HepG2 (cell line): Measurements from ENCODE around the gene SLX4. TPM values are rescaled to one million over a fixed set of nuclear protein-coding genes. Genes with fewer than 3 reads are reported as not detected.

ENCODE experiments used
- CAMTA2 ChIP-seq: sonication (generic); formaldehyde crosslinking; IDR thresholded peaks from 2 replicates; pipeline ENCODE4 v1.4.0; 2020; ENCODE audit warnings: mild to moderate bottlenecking, missing genetic modification reagents, borderline replicate concordance
- GATA4 ChIP-seq: sonication (generic); IDR thresholded peaks from 2 replicates; pipeline ENCODE4 v1.6.1; 2016; ENCODE audit warnings: antibody characterized with exemption, low read depth, borderline replicate concordance
- NCOR1 ChIP-seq: fragments of 200-600 bp; sonication (generic); IDR thresholded peaks from 2 replicates; pipeline ENCODE4 v1.7.0; 2017; ENCODE audit warnings: antibody characterized with exemption, low read length, borderline replicate concordance
- PRDM10 ChIP-seq: sonication (generic); formaldehyde crosslinking; IDR thresholded peaks from 2 replicates; pipeline ENCODE4 v1.4.0; 2020; ENCODE audit warnings: low read depth, missing genetic modification reagents
- RNF219 ChIP-seq: sonication (generic); formaldehyde crosslinking; IDR thresholded peaks from 2 replicates; pipeline ENCODE4 v1.5.0; 2020; ENCODE audit warnings: mild to moderate bottlenecking, missing genetic modification reagents
- TRIM22 ChIP-seq: fragments of 450-650 bp; IDR thresholded peaks from 2 replicates; pipeline ENCODE4 v1.6.1; 2017
- ZMAT3 ChIP-seq: sonication (generic); formaldehyde crosslinking; conservative IDR thresholded peaks from 2 replicates; pipeline ENCODE4 v1.7.0; 2021; ENCODE audit warnings: missing genetic modification reagents
- ZMYM3 ChIP-seq: sonication (generic); formaldehyde crosslinking; IDR thresholded peaks from 2 replicates; pipeline ENCODE4 v1.5.1; 2020; ENCODE audit warnings: mild to moderate bottlenecking, missing genetic modification reagents
- ZNF232 ChIP-seq: sonication (generic); formaldehyde crosslinking; IDR thresholded peaks from 2 replicates; pipeline ENCODE4 v1.4.0; 2020; ENCODE audit warnings: missing genetic modification reagents, borderline replicate concordance
- ZNF275 ChIP-seq: sonication (generic); formaldehyde crosslinking; IDR thresholded peaks from 2 replicates; pipeline ENCODE4 v1.8.0; 2022; ENCODE audit warnings: missing genetic modification reagents, mild to moderate bottlenecking, inconsistent platforms, borderline replicate concordance
- ZNF431 ChIP-seq: sonication (generic); formaldehyde crosslinking; IDR thresholded peaks from 2 replicates; pipeline ENCODE4 v1.9.0; 2022; ENCODE audit warnings: missing genetic modification reagents, low read depth, mild to moderate bottlenecking, borderline replicate concordance
- ZNF570 ChIP-seq: sonication (generic); formaldehyde crosslinking; IDR thresholded peaks from 2 replicates; pipeline ENCODE4 v1.4.0; 2020; ENCODE audit warnings: mild to moderate bottlenecking, missing genetic modification reagents, borderline replicate concordance
- ZNF672 ChIP-seq: sonication (generic); formaldehyde crosslinking; IDR thresholded peaks from 2 replicates; pipeline ENCODE4 v1.8.1; 2022; ENCODE audit warnings: missing genetic modification reagents
- ZNF766 ChIP-seq: sonication (generic); formaldehyde crosslinking; IDR thresholded peaks from 2 replicates; pipeline ENCODE4 v1.5.0; 2020; ENCODE audit warnings: missing genetic modification reagents, borderline replicate concordance
- ZSCAN29 ChIP-seq: sonication (generic); formaldehyde crosslinking; conservative IDR thresholded peaks from 2 replicates; pipeline ENCODE4 v1.4.0; 2020; ENCODE audit warnings: mild to moderate bottlenecking, missing genetic modification reagents
- polyA plus RNA-seq, 8 experiments: library from polyadenylated mRNA; depleted of rRNA in 3 of 8; stranded (reverse) in 7 of 8; unstranded in 1 of 8; fragments of >200 nt; fragmentation: Illumina TruSeq in 4 of 8; extraction: Trizol in 4 of 8; gene quantifications; 2 replicates each; pipeline versions ENCODE4 v1.2.1 to v1.2.3, GENCODE V29; 2011 to 2016; ENCODE audit warnings: low read depth in 4 of 8, missing spikeins in 1 of 8, mixed read lengths in 1 of 8; ENCODE audit not compliant: insufficient read depth in 1 of 8
- total RNA-seq, 5 experiments: library from RNA; depleted of rRNA; stranded (reverse); fragments of >200 nt; fragmentation: Illumina TruSeq; extraction: Trizol; gene quantifications; 2 replicates each; pipeline ENCODE4 v1.2.3, GENCODE V29; 2016; ENCODE audit warnings: low read depth in 1 of 5

SLX4 gene
- total and polyA plus RNA-seq, 2 of the 13 experiments (the other 11 are each of a cell fraction or from before 2014, with no cell fraction given) = 1.1 to 3.6 TPM

- TF ChIP-seq PRDM10 (CRISPR knock-in tag) (0 out of 2 replicates have a peak, but pooled peaks have one; percentile 16), ZSCAN29 (0 out of 2 replicates have a peak, but pooled peaks have one; percentile 43), ZNF672 (CRISPR knock-in tag) (no peak), ZMAT3 (CRISPR knock-in tag) (0 out of 2 replicates have a peak, but pooled peaks have one; percentile 23), ZNF275 (CRISPR knock-in tag) (no peak), ZNF570 (CRISPR knock-in tag) (no peak), RNF219 (CRISPR knock-in tag) (no peak), NCOR1 (no peak), CAMTA2 (CRISPR knock-in tag) (0 out of 2 replicates have a peak, but pooled peaks have one; percentile 51), ZMYM3 (no peak), GATA4 (0 out of 2 replicates have a peak, but pooled peaks have one; percentile 11), ZNF232 (no peak), ZNF766 (CRISPR knock-in tag) (peak; percentile 23; the same call in 1 of the 2 replicates), ZNF431 (CRISPR knock-in tag) (no peak), TRIM22 (no peak)
Measured at GRCh38 chr16:3611146-3611975, at the start of gene SLX4 (continued).
